GM12865 (cell line): ENCODE data around the gene DMWD.

Source experiments
- DNase-seq: peaks from one replicate; pipeline ENCODE4 v3.0.0; 2010; ENCODE audit warnings: low read depth
- H3K4me3 ChIP-seq: 2 replicates; pipeline ENCODE4 v1.5.1; 2011; ENCODE audit warnings: mild to moderate bottlenecking, low read depth, low read length, control low read depth
- TF ChIP-seq, protein P1 (sequence below): IDR thresholded peaks from 2 replicates; pipeline ENCODE4 v1.5.1; 2011; ENCODE audit warnings: low read length, control low read depth, low read depth, inconsistent platforms; ENCODE audit not compliant: insufficient read depth; ENCODE audit errors: missing control alignments

Gene DMWD, protein sequence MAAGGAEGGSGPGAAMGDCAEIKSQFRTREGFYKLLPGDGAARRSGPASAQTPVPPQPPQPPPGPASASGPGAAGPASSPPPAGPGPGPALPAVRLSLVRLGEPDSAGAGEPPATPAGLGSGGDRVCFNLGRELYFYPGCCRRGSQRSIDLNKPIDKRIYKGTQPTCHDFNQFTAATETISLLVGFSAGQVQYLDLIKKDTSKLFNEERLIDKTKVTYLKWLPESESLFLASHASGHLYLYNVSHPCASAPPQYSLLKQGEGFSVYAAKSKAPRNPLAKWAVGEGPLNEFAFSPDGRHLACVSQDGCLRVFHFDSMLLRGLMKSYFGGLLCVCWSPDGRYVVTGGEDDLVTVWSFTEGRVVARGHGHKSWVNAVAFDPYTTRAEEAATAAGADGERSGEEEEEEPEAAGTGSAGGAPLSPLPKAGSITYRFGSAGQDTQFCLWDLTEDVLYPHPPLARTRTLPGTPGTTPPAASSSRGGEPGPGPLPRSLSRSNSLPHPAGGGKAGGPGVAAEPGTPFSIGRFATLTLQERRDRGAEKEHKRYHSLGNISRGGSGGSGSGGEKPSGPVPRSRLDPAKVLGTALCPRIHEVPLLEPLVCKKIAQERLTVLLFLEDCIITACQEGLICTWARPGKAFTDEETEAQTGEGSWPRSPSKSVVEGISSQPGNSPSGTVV

DNA sequence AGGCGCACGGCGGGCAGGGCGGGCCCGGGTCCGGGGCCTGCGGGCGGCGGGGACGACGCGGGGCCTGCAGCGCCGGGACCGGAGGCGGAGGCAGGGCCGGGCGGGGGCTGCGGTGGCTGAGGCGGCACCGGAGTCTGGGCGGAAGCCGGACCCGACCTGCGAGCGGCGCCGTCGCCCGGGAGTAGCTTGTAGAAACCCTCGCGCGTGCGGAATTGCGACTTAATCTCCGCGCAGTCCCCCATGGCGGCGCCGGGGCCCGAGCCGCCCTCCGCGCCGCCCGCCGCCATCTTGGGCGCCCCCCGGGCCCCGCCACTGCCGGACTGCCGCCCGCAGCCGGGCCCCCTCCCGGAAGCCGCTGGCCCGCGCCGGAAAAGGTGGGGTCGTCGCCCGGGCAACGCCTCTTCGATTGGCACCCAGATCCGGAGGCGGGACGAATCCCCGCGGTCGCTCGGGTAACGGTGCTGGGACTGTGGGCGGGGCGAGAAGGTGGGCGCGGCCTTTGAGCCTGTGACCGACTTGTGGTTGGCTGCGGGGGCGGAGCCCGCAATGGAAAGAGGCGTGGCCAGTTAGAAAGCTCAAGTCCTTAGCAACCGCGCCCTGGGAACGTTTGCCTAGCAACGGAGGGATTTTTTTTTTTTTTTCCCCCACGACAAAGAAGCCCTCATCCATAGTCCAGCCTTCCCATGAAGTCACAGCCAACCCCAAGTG, at the start of gene DMWD:
Gene DMWD, minus strand, starts transcription at position 376 of the 708 bp plus-strand sequence. Its CDS starts 89 bp downstream, at position 287.
- TF ChIP-seq, protein P1, sequence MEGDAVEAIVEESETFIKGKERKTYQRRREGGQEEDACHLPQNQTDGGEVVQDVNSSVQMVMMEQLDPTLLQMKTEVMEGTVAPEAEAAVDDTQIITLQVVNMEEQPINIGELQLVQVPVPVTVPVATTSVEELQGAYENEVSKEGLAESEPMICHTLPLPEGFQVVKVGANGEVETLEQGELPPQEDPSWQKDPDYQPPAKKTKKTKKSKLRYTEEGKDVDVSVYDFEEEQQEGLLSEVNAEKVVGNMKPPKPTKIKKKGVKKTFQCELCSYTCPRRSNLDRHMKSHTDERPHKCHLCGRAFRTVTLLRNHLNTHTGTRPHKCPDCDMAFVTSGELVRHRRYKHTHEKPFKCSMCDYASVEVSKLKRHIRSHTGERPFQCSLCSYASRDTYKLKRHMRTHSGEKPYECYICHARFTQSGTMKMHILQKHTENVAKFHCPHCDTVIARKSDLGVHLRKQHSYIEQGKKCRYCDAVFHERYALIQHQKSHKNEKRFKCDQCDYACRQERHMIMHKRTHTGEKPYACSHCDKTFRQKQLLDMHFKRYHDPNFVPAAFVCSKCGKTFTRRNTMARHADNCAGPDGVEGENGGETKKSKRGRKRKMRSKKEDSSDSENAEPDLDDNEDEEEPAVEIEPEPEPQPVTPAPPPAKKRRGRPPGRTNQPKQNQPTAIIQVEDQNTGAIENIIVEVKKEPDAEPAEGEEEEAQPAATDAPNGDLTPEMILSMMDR, result no peak
- H3K4me3 ChIP-seq, result peak within 1 kb of the TSS; percentile 97
- DNase-seq, result peak; percentile 99

DNA sequence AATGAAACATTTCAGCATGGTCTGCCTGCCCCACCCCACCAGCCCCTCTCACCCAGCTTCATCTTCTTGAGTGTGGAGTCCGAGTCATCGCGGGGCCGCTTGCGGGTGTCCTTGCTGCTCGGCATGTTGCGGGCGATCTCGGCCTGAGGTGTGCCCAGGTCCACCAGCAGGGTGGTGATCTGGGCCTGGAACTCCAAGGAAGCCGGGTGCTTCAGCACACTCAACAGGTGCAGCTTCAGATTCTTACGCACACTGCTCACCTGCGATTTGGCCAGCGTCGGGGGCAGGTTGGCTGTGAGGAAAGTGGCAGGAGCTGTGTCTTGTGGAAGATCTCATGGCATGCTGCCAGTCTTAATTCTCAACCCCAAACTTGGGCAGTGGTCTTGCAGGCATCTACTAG, 49.6 kb upstream of the DMWD start:
- TF ChIP-seq, protein P1, result no peak
- no peak for DNase-seq
- H3K4me3 ChIP-seq, result no peak overlapping the region

DNA sequence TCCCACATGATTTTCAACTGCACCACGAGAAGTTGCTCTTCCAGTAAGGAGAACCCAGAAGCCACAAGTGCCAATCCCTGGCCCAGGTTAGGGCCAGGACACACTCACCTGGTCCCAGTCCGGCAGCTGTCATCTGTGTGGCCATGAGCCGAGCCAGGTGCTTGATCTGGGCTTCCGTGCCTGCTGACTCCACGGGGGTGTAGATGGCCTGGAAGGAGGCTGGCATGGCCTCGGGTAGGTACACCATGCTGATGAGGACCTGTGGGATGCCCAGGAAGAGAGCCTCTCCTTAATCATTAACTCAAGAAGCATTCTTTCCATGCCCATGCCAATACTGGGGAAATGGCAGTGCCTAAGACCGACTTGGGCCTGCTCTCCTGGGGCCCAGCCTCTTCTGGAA, 42.3 kb upstream of the DMWD start:
- TF ChIP-seq, protein P1, result no peak
- H3K4me3 ChIP-seq, result no peak overlapping the region
- DNase-seq, result no peak

DNA sequence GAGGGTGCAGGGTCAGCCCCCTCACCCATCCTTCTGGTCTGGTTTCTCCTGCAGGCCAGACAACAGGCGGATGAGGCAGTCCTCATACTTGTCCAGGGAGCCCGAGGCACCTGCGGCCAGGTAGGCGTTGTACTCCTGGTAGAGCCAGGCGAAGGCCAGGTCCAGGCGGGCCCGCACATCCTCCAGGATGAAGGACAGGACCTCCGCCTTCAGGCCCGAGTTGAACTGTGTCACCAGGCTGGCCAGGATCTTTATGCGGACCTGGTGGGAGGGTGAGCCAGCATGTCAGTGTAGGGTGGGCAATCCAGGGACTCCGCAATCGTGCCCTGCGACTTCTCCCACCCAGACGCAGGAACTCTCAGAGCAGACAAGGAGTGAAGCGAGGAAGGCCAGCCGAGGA, 36.3 kb upstream of the DMWD start:
- TF ChIP-seq, protein P1, result no peak
- no peak overlapping the region for H3K4me3 ChIP-seq
- DNase-seq, result no peak

DNA sequence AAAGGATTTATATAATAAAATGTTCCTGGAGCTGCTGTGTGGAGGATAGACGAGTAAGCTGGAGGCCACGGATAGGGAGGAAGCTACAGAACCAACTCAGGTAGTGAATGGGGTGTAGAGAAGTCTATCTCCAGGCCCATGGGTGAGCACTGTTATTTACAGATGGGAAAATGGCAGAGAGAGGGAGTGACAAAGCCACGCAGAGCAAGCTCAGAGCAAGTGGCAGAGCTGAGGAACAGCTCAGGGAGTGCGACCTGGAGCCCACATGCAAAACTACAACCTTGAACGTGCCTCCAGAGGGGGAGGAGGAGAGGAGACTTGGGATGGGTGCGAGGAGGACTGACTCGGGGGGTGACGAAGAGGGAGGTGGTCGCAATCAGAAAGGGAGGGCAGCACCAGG, 35.9 kb upstream of the DMWD start:
- no peak for DNase-seq
- H3K4me3 ChIP-seq, result no peak overlapping the region
- TF ChIP-seq, protein P1, result no peak

DNA sequence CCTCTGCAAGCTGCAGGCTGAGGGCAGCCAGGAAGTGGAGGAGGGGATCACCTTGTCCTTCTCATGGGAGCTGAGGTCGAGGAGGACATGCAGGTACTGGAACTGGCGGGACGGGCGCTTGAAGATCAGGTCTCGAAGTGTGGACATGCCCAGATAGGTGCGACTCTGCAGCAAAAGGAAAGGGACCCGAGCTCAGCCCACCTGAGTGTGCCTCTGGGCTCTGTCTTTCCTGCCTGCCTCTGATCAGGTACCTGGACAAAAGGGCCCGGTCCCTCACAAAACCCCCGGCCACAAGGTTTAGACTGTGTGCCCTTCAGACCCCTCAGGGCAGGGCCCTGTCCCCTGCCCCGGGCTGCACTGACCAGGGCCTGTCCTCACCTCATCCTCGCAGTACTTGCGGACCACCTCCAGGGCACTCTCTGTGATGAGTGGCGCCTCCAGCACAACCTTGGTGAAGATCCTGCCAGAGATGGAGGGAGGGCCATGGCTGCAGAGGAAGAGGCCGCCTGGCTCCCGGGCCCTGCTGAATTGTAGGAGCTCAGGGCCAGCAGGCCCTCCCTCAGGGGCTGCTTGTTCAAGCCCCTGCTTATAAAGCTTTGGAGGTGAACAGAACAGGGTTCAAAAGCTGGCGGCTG, 34.9 kb upstream of the DMWD start:
- DNase-seq, result no peak
- H3K4me3 ChIP-seq, result no peak overlapping the region
- TF ChIP-seq, protein P1, result no peak
